ENCODE measurements around the gene CD93. TPM values are rescaled to one million over a fixed set of nuclear protein-coding genes. Genes with fewer than 3 reads are reported as not detected.

Gene CD93
- total RNA-seq, 4 donors from 2014 or later = 6.3 to 14.3 (median 7.9) TPM

GRCh38 chr20:23047738-23048214, 38.3 kb downstream of the CD93 start:
- in situ Hi-C loops (cut with MboI; ENCODE audit: low pct_ligation_motif_present in 1 of 4, low pct_unique_long_range_greater_than_20kb in 1 of 4, low sequenced_read_pairs in 3 of 4) = no loop called here
- TF ChIP-seq POLR2AphosphoS5 (IDR thresholded peaks at IDR 0.05) (no peak), CTCF (IDR thresholded peaks at IDR 0.05) (no peak), POLR2A (IDR thresholded peaks at IDR 0.05) (no peak), EP300 (IDR thresholded peaks at IDR 0.05; ENCODE audit: low read depth) (no peak)
- DNase-seq = no peak
- Histone ChIP-seq H3K4me1 (peaks cover 7 to 36% (median 26%) of the 10 kb centered on the region in 4 donors), H3K4me3 (peak overlapping the region in 3 of 4 donors; percentile 25 to 51 (median 33)), H3K27me3 (peaks cover 69% of the 10 kb centered on the region), H3K36me3 (no peaks in the 10 kb centered on the region), H3K9me3 (no peaks in the 10 kb centered on the region), H3K27ac (peak overlapping the region in 3 of 4 donors; percentile 68 to 79 (median 78))
- intact Hi-C loops (cut with DNase I; ENCODE audit: low total_unique reads) = no loop called here
- WGBS, 2 donors (ENCODE audit: low coverage in 1 of 2) = 62% methylated on average over 44 of the region's 47 CpGs; no CpG with 5 or more reads in 1 of the 2 donors

GRCh38 chr20:23047001-23047737, 39.0 kb downstream of the CD93 start:
- WGBS, 2 donors (ENCODE audit: low coverage in 1 of 2) = 63 to 95% methylated on average over 4 to 13 of the region's 13 CpGs
- intact Hi-C loops (cut with DNase I; ENCODE audit: low total_unique reads) = no loop called here
- DNase-seq = no peak
- no peak overlapping the region for H3K27ac ChIP-seq
- TF ChIP-seq POLR2A (IDR thresholded peaks at IDR 0.05) (no peak), CTCF (IDR thresholded peaks at IDR 0.05) (no peak), EP300 (IDR thresholded peaks at IDR 0.05; ENCODE audit: low read depth) (no peak), POLR2AphosphoS5 (IDR thresholded peaks at IDR 0.05) (no peak)
- no peaks in the 10 kb centered on the region for H3K36me3 ChIP-seq
- H3K9me3 ChIP-seq = no peaks in the 10 kb centered on the region
- H3K4me3 ChIP-seq = peak overlapping the region in 3 of 4 donors; percentile 25 to 51 (median 33)
- peaks cover 68% of the 10 kb centered on the region for H3K27me3 ChIP-seq
- H3K4me1 ChIP-seq = peaks cover 7 to 36% (median 26%) of the 10 kb centered on the region in 4 donors
- in situ Hi-C loops (cut with MboI; ENCODE audit: low pct_ligation_motif_present in 1 of 4, low pct_unique_long_range_greater_than_20kb in 1 of 4, low sequenced_read_pairs in 3 of 4) = no loop called here

- in situ Hi-C loops (cut with MboI; ENCODE audit: low pct_ligation_motif_present in 1 of 4, low pct_unique_long_range_greater_than_20kb in 1 of 4, low sequenced_read_pairs in 3 of 4) = no loop called here
- H3K4me3 ChIP-seq = peak overlapping the region in 1 of 4 donors; percentile 51
Observed at GRCh38 chr20:23046431-23046830, 39.7 kb downstream of the CD93 start.

More at GRCh38 chr20:23046431-23046830, 39.7 kb downstream of the CD93 start:
- no peaks in the 10 kb centered on the region for H3K9me3 ChIP-seq
- no peak overlapping the region for H3K27ac ChIP-seq
- H3K36me3 ChIP-seq = no peaks in the 10 kb centered on the region
- H3K27me3 ChIP-seq = peaks cover 62% of the 10 kb centered on the region
- H3K4me1 ChIP-seq = peaks cover 7 to 36% (median 26%) of the 10 kb centered on the region in 4 donors
- TF ChIP-seq POLR2A (IDR thresholded peaks at IDR 0.05) = no peak
- TF ChIP-seq EP300 (IDR thresholded peaks at IDR 0.05; ENCODE audit: low read depth) = no peak
- TF ChIP-seq POLR2AphosphoS5 (IDR thresholded peaks at IDR 0.05) = no peak
- TF ChIP-seq CTCF (IDR thresholded peaks at IDR 0.05) = no peak
- no peak for DNase-seq
- intact Hi-C loops (cut with DNase I; ENCODE audit: low total_unique reads) = no loop called here

Measured in transverse colon (tissue), 4 donors.